ENCODE results near the gene SNTN.
"Not testable (repeated sequence)": the region's sequence is repeated elsewhere in the genome, so short reads cannot be mapped to it uniquely, and the experiment has no call there.

SNTN gene

DNA sequence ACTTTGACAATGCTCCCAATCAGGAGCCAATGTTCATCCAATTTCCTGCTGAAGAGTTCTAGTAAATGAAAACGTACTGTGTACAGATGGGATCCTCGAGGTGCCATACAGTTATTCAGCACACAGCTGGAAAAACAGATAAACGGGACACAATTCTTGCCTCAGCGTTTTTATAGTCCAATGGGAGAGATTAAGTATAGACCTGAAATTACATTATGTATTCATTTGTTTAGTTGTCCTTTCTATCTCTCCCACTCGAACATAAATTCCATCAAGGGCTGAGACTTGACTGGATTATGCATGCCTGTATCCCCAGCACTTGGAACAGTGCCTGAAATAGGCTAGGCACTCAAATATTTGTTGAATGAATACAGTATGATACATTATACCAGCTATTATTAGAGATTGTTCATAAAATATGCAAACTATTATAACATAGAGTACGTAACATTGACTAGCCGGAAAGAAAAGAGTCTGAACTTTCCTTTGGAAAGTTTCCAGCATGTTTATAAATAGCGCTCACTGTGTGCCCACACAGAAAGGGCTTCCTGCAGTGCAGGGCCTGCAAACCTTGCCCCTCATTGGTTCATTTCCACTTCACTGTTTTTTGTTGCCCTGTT, 27.4 kb upstream of the SNTN start:
- DNase-seq (ENCODE audit: low read depth in 2 of 2) = peak; percentile 76 to 94
- TF ChIP-seq CTCF (IDR thresholded peaks at IDR 0.05; ENCODE audit: low read depth, low read length) = no peak

GRCh38 chr3:63631670-63632069, 20.8 kb upstream of the SNTN start:
- no peak for DNase-seq (ENCODE audit: low read depth in 2 of 2)
- H3K4me3 ChIP-seq (replicated peaks in 1 of 2; ENCODE audit: low read depth in 2 of 2, low read length in 2 of 2) = no peak overlapping the region
- no peak for TF ChIP-seq CTCF (IDR thresholded peaks at IDR 0.05; ENCODE audit: low read depth, low read length)

More for the DNA sequence above, 27.4 kb upstream of the SNTN start:
- H3K4me3 ChIP-seq (replicated peaks in 1 of 2; ENCODE audit: low read depth in 2 of 2, low read length in 2 of 2) = no peak overlapping the region

DNA sequence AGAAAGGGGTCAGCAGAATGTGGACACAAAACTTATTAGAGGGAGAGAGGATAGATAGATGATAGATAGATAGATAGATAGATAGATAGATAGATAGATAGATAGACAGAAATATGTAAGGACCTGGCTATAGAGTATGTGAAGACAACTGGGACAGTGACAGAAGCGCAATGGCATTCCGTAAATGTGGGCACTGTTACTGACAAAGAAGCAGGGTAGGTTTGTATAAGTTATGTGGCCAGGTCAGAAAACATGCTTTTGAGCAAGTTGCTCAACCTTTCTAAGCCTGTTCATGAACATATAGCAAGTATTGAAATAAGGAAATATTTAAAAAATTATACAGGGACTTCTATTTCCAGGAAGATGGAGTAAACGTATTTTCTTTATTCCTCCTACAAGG, 17.3 kb upstream of the SNTN start:
- no peak for TF ChIP-seq CTCF (IDR thresholded peaks at IDR 0.05; ENCODE audit: low read depth, low read length)
- DNase-seq (ENCODE audit: low read depth in 2 of 2) = no peak
- no peak overlapping the region for H3K4me3 ChIP-seq (replicated peaks in 1 of 2; ENCODE audit: low read depth in 2 of 2, low read length in 2 of 2)

DNA sequence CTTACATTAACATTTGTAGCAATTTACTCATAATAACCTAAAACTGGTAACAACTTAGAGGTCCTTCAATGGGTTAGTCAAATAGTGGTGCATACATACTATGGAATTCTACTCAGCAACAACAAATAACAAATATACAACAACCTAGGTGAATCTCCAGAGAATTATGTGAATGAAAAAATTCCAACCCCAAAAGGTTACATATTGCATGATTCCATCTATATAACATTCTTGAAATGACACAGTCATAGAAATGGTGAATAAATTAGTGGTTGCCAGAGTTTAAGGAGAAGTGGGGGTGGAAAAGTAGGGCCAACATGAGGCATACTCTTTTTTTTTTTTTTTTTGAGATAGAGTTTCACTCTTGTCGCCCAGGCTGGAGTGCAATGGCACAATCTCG, 12.7 kb upstream of the SNTN start:
- no peak for TF ChIP-seq CTCF (IDR thresholded peaks at IDR 0.05; ENCODE audit: low read depth, low read length)
- no peak for DNase-seq (ENCODE audit: low read depth in 2 of 2)
- H3K4me3 ChIP-seq (replicated peaks in 1 of 2; ENCODE audit: low read depth in 2 of 2, low read length in 2 of 2) = no peak overlapping the region

GRCh38 chr3:63642488-63642887, 10.0 kb upstream of the SNTN start:
- no peak overlapping the region for H3K4me3 ChIP-seq (replicated peaks in 1 of 2; ENCODE audit: low read depth in 2 of 2, low read length in 2 of 2)
- DNase-seq (ENCODE audit: low read depth in 2 of 2) = no peak
- no peak for TF ChIP-seq CTCF (IDR thresholded peaks at IDR 0.05; ENCODE audit: low read depth, low read length)

DNA sequence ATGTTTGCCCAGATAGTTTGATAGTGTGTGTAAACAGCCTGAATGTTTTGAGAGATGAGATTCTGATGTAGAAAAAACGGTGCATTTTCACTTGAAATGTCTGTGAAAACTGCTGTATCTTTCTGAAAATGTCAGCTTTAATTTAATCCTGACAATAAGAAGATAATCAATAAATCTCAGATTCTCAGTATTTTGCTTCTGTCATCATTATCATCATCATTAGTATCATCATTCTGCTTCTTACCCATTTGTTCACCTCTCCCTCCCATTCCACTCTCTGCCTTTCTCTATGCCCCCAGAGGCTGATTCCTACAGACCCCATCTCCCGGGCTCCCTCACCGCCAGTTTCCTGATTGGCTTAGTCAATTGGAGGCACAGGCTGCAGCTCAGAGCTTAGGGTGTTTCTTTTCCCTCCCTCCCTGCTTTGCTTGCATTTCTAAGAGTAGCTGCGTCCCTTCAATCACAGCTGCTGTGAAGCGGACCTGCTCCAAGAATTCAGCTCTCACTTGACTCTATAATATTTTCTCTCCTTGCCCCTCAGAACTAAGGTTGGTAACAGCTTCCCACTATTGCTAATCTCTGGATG, 8.2 kb upstream of the SNTN start:
- TF ChIP-seq CTCF (IDR thresholded peaks at IDR 0.05; ENCODE audit: low read depth, low read length) = no peak
- DNase-seq (ENCODE audit: low read depth in 2 of 2) = no peak
- no peak overlapping the region for H3K4me3 ChIP-seq (replicated peaks in 1 of 2; ENCODE audit: low read depth in 2 of 2, low read length in 2 of 2)

GRCh38 chr3:63644928-63645781, 7.3 kb upstream of the SNTN start:
- not testable (repeated sequence) for H3K4me3 ChIP-seq (replicated peaks in 1 of 2; ENCODE audit: low read depth in 2 of 2, low read length in 2 of 2)

More at GRCh38 chr3:63644928-63645781, 7.3 kb upstream of the SNTN start:
- DNase-seq (ENCODE audit: low read depth in 2 of 2) = not testable (repeated sequence)
